ENCODE results near the gene NUDT14. TPM values are rescaled to one million over a fixed set of nuclear protein-coding genes. Genes with fewer than 3 reads are reported as not detected.

NUDT14 gene
- total RNA-seq, 1 experiment from 2014 or later: 37.0 TPM

DNA sequence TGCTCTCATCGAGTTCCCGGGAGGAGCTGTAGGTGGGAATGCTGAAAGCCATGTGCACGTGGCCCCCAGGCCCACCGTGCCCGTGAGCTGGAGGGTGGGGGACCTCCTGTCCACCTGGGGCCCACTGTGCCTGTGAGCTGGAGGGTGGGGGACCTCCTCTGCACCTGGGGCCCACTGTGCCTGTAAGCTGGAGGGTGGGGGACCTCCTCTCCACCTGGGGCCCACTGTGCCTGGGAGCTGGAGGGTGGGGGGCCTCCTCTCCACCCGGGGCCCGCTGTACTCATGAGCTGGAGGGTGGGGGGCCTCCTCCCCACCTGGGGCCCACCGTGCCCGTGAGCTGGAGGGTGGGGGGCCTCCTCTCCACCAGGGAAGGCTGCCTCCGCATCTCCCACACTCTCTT lies 13.9 kb upstream of the NUDT14 start:
- peaks cover 25% of the 10 kb centered on the region for H3K27me3 ChIP-seq (ENCODE audit: insufficient read depth, low read depth)
- no TSS peak for BruUV-seq (replicated peaks)
- H4K20me1 ChIP-seq (ENCODE audit: insufficient read depth): no peaks in the 10 kb centered on the region
- no peaks in the 10 kb centered on the region for H3K36me3 ChIP-seq (ENCODE audit: low read depth)
- ChIA-PET POLR2A (ENCODE audit: unreplicated experiment) (no interaction called here), CTCF (no interaction called here)
- peaks cover 14% of the 10 kb centered on the region for H3K4me1 ChIP-seq (replicated peaks; ENCODE audit: insufficient read depth)
- no peak overlapping the region for H2AFZ ChIP-seq
- TF ChIP-seq, protein P1, sequence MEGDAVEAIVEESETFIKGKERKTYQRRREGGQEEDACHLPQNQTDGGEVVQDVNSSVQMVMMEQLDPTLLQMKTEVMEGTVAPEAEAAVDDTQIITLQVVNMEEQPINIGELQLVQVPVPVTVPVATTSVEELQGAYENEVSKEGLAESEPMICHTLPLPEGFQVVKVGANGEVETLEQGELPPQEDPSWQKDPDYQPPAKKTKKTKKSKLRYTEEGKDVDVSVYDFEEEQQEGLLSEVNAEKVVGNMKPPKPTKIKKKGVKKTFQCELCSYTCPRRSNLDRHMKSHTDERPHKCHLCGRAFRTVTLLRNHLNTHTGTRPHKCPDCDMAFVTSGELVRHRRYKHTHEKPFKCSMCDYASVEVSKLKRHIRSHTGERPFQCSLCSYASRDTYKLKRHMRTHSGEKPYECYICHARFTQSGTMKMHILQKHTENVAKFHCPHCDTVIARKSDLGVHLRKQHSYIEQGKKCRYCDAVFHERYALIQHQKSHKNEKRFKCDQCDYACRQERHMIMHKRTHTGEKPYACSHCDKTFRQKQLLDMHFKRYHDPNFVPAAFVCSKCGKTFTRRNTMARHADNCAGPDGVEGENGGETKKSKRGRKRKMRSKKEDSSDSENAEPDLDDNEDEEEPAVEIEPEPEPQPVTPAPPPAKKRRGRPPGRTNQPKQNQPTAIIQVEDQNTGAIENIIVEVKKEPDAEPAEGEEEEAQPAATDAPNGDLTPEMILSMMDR (conservative IDR thresholded peaks at IDR 0.05): no peak
- TF ChIP-seq EZH2 (IDR thresholded peaks at IDR 0.05; ENCODE audit: low read depth): no peak
- intact Hi-C loops (cut with micrococcal nuclease; ENCODE audit: unreplicated experiment): no loop called here
- H3K27ac ChIP-seq: no peak overlapping the region
- H3K4me2 ChIP-seq: no peak overlapping the region
- H3F3A ChIP-seq (ENCODE audit: insufficient read depth, low read depth): no peaks in the 10 kb centered on the region
- DNase-seq: no peak
- no peaks in the 10 kb centered on the region for H3K79me2 ChIP-seq (ENCODE audit: low read depth)
- H3K9me3 ChIP-seq (ENCODE audit: insufficient read depth, low read depth): no peaks in the 10 kb centered on the region
- no peak overlapping the region for H3K4me3 ChIP-seq
- H3K9me2 ChIP-seq (ENCODE audit: insufficient read depth): no peaks in the 10 kb centered on the region

DNA sequence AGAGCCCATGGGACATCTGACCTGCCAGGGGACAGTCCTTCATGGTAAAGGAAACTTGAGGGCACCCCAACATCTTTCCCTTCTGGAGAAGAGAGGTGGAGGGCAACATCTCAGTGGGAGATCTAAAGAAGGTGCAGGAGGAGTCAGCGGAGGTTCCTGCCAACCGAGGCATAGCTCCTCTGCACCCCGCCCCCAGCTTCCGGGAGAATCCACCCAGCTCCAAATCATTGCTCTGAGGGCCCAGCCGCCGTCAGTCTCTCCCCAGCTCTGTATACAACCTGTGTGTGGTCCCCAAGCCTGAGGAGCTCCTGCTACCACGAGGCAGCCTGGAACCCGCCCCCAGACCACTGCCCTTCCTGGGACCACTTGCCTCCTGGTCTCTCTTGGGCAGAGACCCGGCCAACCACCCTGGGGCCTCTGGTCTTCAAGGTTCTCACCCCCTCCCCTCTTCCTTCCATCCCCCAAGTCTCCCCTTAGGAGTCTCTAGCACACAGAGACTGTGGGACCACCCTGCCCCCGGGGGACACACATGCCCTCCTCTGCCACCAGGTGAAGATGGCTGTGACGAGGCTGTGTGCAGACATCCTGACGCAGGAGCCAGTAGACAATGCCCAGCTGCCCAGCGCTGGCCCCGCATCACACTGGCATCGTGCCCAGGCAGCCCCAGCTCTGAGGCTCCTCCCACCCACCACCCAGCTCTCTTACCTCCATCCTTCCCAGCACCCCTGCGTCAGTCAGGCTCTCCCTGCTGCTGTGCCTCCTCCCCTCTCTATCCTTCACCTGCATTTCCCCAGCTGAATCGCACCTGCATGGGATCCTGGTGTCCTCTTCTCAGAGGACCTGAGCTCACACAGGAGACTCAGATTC lies 13.0 kb upstream of the NUDT14 start:
- no peaks in the 10 kb centered on the region for H3K79me2 ChIP-seq (ENCODE audit: low read depth)
- no peaks in the 10 kb centered on the region for H3F3A ChIP-seq (ENCODE audit: insufficient read depth, low read depth)
- intact Hi-C loops (cut with micrococcal nuclease; ENCODE audit: unreplicated experiment): no loop called here
- ChIA-PET CTCF (no interaction called here), POLR2A (ENCODE audit: unreplicated experiment) (interaction anchor here (0.6 kb wide), 1 partner anchor 40 kb away, joined by 6 read pairs; no protein-coding TSS in a partner anchor)
- no peak overlapping the region for H3K4me3 ChIP-seq
- peaks cover 32% of the 10 kb centered on the region for H3K27me3 ChIP-seq (ENCODE audit: insufficient read depth, low read depth)
- H3K4me2 ChIP-seq: no peak overlapping the region
- H3K36me3 ChIP-seq (ENCODE audit: low read depth): no peaks in the 10 kb centered on the region
- no peaks in the 10 kb centered on the region for H3K9me3 ChIP-seq (ENCODE audit: insufficient read depth, low read depth)
- no peaks in the 10 kb centered on the region for H4K20me1 ChIP-seq (ENCODE audit: insufficient read depth)
- H2AFZ ChIP-seq: no peak overlapping the region
- H3K27ac ChIP-seq: no peak overlapping the region
- H3K9me2 ChIP-seq (ENCODE audit: insufficient read depth): no peaks in the 10 kb centered on the region
- peak in 1 of 2 experiments; percentile 66 for DNase-seq
- BruUV-seq (replicated peaks): no TSS peak
- TF ChIP-seq, protein P1 (conservative IDR thresholded peaks at IDR 0.05): no peak
- TF ChIP-seq EZH2 (IDR thresholded peaks at IDR 0.05; ENCODE audit: low read depth): no peak
- H3K4me1 ChIP-seq (replicated peaks; ENCODE audit: insufficient read depth): peaks cover 13% of the 10 kb centered on the region

DNA sequence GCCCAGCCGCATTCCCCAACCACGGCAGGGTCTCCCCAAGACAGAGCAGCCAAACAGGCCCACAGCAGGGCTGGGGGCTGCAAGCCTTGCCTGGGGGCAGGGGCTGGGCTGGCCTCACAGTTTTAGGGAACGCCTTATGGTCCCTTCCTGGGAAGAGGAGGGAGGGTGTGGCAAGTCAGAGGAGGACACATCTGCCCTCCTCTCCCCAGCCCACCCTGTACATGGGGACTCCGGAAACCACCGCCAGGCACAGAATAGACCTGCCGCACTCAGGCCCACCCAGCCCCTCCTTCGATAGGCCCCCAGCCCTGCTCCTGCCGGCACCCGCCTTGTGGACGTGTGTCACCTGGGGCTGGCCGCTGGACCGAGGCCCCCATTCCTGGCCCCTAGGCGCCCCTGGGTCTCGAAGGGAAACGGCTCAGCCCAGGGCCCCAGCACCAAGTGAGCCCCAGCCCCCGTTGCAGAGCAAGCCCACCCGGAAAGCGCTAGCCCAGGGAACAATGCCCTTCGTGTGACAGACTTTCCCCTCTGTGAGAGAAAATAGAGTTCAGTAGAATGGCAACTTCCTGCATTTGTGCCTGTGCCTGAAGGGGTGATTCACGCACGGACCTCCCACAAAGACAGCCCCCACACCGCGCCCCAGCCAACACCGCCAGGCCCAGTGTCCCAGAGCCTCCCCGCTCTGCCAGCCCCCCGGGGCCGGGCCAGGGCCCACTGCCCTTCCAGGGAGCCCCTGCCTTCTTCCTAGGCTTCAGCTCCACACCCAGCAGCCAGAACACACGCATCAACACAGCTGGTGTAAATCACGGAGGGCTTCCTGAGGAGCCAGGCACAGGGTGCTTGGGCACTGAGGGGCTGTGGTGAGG lies 12.0 kb upstream of the NUDT14 start:
- intact Hi-C loops (cut with micrococcal nuclease; ENCODE audit: unreplicated experiment): no loop called here
- Histone ChIP-seq H4K20me1 (ENCODE audit: insufficient read depth) (no peaks in the 10 kb centered on the region), H3K27me3 (ENCODE audit: insufficient read depth, low read depth) (peaks cover 32% of the 10 kb centered on the region), H3F3A (ENCODE audit: insufficient read depth, low read depth) (no peaks in the 10 kb centered on the region), H3K9me2 (ENCODE audit: insufficient read depth) (no peaks in the 10 kb centered on the region), H3K36me3 (ENCODE audit: low read depth) (no peaks in the 10 kb centered on the region), H3K4me1 (replicated peaks; ENCODE audit: insufficient read depth) (peaks cover 8% of the 10 kb centered on the region; the same call in 1 of the 2 replicates), H3K4me3 (no peak overlapping the region), H3K4me2 (0 out of 2 replicates have a peak overlapping the region, but pooled peaks have one; percentile 7), H3K9me3 (ENCODE audit: insufficient read depth, low read depth) (no peaks in the 10 kb centered on the region), H3K27ac (no peak overlapping the region), H3K79me2 (ENCODE audit: low read depth) (no peaks in the 10 kb centered on the region), H2AFZ (no peak overlapping the region)
- TF ChIP-seq EZH2 (IDR thresholded peaks at IDR 0.05; ENCODE audit: low read depth): no peak
- TF ChIP-seq, protein P1 (conservative IDR thresholded peaks at IDR 0.05): no peak
- ChIA-PET POLR2A (ENCODE audit: unreplicated experiment) (no interaction called here), CTCF (no interaction called here)
- no peak for DNase-seq
- BruUV-seq (replicated peaks): no TSS peak
